HG02623 (cell line): ENCODE data around the gene STAG1.
"Not testable (repeated sequence)": the region's sequence is repeated elsewhere in the genome, so short reads cannot be mapped to it uniquely, and the experiment has no call there.

ENCODE experiments used
- ATAC-seq: cut with Tn5 transposase; IDR thresholded peaks from one replicate; pipeline ENCODE4 v1.9.1; 2021; ENCODE audit warnings: moderate library complexity; ENCODE audit not compliant: unreplicated experiment

The STAG1 gene

DNA sequence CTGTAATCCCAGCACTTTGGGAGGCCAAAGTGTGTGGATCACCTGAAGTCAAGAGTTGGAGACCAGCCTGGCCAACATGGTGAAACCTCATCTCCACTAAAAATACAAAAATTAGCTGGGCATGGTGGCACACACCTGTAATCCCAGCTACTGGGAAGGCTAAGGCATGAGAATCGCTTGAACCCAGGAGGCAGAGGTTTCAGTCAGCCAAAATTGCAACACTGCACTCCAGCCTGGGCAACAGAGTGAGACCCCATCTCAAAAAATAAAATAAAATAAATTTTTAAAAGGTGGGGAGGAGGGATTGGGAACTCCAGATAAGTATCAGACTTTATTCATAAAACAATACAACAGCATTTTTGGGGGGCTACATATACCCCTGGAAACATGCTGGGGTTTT lies 42.4 kb downstream of the STAG1 start:
- not testable (repeated sequence) for ATAC-seq

DNA sequence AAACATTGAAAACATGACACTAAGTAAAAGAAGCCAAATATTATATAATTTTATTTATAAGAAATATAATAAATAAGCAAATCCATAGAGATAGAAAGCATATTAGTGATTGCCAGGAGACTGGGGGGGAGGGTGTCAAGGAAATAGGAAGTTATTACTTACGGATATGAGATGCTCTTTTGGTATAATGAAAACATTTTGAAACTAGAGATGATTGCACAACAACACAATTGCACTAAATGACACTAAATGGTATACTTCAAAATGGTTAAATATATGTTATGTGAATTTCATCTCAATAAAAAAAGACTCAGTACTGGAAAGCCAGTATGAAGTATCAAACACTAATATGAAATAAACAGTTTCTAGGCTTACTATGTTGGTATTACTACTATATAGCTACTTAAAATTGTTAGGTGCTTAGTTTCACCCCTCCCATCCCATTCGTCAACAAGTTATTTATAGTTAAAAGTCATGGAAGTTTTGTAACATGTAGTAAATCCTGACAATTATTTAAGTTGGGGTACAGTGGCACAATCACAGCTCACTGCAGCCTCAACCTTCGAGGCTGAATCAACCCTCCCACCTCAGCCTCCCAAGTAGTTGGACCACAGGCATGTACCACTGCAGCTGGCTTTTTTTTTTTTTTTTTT lies 43.7 kb downstream of the STAG1 start:
- no peak for ATAC-seq

DNA sequence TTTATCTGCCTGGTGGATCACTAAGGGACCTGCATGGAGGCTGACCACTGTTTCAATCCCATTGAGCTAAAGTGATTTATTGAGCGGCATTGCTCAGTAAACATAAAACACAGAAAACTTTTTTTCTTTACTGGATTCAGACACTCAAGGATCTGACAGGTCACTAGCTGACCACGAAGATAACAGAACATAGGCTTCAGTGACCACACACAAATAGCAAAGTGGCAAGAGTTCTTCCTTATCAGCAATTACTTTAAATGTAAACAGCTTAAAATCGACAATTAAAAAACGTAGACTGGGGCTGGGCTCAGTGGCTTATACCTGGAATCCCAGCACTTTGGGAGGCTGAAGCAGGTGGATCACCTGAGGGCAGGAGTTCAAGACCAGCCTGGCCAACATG lies 48.7 kb downstream of the STAG1 start:
- no peak for ATAC-seq

DNA sequence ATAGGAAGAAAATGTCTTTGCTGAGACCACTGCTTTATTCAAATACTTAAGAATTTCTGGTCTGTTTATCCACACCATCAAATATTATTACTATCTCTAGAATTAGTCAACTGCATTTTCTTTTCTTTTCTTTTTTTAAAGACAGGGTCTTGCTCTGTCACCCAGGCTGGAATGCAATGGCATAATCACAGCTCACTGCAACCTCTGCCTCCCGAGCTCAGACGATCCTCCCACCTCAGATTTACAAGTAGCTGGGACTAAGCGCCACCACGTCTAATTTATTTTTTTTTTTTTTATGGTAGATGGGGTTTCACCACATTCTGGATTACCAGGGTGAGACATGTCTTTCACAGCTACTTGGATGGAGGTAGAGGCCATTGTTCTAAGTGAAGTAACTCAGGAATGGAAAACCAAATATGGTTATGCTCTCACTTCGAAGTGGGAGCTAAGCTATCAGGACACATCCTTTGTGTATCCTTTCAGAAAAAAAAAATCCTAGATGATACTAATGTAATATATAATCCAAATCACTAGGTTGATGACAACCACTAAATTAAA lies 52.8 kb downstream of the STAG1 start:
- no peak for ATAC-seq

DNA sequence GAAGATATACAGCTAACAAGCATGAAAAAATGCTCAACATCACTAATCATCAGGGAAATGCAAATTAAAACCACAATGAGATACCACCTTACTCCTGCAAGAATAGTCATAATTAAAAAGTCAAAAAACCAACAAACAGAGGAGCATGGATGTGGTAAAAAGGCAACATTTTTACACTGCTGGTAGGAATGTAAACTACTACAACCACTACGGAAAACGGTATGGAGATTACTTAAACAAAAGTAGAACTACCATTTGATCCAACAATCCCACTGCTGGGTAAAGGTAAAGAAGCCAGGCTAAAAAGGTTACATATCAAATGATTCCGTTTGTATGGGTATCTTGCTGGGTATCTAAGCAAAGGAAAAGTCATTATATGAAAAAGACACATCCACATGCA lies 53.8 kb downstream of the STAG1 start:
- ATAC-seq = no peak

DNA sequence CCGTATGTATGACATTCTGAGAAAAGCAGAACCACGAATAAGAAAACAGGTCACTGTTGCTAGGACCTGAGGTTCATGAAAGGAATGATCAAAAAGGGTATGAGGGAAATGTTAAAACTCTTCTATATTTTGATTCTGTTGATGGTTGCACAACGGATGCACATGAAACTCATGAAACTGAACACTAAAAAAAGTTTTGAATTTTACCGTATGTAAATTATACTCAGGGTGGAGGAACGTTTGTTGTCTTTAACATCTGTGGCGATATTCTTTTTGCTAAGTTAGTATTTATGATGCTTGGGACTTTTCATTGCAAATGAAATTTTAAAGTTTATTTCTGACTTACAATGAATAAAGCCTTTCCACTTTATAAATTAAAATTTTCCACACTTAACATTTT lies 55.4 kb downstream of the STAG1 start:
- ATAC-seq = no peak

DNA sequence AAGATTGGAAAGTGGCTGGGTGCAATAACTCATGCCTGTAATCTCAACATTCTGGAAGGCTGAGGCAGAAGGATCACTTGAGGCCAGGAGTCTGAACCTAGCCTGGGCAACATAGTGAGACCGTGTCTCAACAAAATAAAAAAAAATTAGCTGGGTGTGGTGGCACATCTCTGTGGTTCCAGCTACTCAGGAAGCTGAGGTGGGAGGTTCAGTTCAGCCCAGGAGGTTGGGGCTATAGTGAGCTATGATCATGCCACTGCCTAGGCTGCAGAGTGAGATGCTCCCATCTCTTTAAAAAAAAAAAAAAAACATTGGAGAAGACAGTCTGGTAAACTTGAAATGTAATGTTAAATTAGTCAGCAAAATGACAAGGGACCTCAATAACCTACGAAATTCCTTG lies 57.9 kb downstream of the STAG1 start:
- ATAC-seq = no peak

DNA sequence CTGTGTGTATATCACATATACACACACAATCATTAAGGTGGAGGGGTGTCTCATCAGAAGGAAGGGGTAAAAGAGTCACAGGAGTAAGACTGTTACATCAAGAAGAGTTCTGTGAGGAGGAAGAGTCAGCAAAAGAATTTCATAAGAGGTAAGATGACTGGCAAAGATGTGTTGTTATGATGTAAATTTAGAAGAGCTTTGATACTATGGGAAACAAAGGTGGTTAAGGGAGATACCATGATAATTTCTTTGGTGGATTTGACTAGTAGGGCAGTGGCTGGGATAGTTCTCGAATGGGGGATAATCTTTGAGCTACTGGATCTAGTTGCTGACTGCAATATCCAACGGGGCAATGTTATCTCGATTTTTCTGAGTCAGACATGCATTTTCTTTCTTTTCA lies 61.6 kb downstream of the STAG1 start:
- ATAC-seq = no peak

DNA sequence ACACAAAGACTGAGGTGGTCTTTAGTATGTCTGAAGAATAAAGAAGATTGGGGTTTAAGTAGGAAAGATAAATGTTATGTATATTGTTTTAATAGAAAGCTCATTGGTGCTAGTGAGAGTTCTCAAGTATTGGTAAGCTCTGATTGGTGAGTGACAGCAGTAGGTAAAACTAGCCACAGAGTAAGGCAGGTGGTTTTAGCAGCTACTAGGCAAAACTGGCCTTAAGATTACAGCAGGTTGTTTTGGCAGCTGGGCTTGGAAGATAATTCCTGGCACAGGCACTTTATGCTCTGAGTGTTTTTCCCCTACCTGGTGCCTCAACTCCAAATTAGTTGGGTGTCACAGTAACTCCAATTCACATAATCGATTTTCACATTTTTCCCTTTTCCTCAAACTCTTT lies 66.3 kb downstream of the STAG1 start:
- no peak for ATAC-seq

DNA sequence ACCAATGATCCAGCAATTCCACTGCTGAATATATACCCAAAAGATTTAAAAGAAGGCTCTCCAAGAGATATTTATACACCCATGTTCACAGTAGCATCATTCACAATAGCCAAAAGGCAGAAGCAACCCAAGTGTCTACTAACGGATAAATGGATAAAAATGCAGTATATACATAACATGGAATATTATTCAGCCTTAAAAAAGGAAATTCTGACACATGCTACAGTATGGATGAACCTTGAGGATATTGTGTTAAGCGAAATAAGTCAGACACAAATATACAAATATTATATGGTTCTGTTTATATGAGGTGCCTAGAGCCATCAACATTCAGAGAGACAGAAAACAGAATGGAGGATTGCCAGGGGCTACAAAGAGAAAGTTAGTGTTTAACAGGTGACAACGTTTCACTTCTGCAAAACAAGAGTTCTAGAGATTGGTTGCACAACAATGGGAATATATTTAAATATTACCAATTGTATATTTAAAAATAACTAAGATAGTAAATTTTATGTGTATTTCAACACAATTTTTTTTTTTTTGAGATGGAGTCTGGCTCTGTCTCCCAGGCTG lies 69.4 kb downstream of the STAG1 start:
- ATAC-seq = no peak

DNA sequence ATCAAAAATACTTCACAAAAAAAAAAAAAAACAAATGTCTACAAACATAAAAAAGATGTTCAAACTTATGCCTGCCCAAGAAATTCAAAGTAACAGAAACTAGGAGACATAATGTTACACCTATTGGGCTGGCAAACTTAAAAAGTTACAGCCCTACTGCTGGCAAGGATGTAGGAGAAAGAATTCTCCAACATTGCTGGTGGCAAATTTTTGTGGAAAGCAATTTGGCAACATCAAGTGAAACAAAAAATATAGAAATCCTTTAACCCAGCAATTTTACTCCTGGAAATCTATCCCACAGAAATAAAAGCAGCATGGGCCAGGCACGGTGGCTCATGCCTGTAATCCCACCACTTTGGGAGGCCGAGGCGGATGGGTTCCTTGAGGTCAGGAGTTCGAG lies 73.2 kb downstream of the STAG1 start:
- ATAC-seq = no peak

DNA sequence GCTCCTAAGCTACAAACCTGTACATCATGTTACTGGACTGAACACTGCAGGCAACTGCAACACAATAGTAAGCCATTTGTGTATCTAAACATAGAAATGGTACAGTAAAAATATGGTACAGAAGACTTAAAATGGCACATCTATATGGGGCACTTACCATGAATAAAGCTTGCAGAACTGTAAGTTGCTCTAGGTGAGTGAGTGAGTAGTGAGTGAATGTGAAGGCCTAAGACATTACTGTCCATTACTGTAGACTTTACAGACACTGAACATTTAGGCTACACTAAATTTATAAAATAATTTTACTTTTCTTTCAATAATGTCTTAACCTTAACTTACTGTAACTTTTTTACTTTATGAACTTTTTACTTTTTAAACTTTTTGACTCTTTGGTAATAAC lies 76.2 kb downstream of the STAG1 start:
- ATAC-seq = no peak

DNA sequence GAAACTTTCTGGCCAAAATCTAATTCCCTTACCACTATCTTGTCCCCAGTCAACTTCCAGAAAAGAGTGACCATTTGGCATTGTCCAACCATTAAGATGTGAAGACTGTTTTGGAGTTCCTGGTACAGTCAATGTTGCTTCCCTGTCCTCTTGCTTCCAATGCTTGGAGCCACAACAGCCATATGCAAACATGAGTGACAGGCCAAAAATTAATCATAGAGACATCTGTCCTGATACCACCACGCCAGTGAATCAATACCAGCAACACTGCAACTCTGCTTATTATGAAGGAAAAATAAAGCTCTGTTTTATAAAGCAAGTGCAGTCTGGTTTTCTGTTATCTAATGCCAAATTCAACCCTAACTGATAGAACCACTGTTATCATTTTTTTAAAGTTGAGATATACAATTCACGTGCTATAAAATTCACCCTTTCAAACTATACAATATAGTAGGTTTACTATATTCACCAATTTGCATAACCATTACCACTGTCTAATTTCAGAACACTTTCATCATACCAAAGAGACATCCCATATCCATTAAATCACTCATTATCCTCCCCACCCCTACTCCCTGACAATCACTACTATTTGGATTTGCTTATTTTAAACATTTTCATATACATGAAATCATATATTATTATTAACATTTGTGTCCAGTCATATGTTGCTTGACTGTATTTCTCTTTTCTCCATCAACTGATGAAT lies 76.9 kb downstream of the STAG1 start:
- no peak for ATAC-seq

DNA sequence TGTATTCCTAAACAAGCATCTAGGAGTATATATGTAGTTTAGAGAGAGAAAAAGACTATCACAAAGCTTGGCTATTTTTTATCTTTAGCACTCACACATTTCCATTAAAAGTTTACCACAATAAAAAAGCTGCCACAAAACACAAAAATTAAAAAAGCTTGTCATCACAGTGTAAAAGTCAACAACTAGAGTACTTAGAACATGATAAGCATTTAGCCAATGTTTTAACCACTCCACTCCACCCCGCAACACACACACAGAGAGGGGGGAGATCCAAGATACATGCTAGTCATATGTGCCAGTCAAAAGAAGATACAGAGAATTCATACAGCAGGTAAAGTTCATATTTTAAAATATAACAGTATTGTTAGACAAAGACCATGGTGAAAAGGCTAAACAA lies 79.7 kb downstream of the STAG1 start:
- no peak for ATAC-seq

DNA sequence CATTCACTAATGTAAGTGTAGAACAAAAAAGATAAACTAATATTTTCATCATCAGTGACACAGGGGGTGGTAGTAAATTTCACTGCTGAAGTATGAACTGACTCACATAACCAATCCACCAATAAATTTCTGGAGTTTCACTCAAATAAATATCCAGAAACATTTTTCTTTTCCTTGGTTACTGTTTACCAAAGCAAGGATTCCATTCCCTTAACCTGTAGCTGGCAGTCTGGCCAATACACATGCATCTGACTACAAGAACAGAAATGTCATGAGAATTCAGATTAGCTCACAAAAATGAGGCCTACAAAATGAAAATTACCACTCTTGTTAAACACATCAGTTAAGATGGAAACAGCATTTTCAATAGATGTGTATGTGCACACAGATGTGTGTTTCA lies 80.3 kb downstream of the STAG1 start:
- no peak for ATAC-seq

DNA sequence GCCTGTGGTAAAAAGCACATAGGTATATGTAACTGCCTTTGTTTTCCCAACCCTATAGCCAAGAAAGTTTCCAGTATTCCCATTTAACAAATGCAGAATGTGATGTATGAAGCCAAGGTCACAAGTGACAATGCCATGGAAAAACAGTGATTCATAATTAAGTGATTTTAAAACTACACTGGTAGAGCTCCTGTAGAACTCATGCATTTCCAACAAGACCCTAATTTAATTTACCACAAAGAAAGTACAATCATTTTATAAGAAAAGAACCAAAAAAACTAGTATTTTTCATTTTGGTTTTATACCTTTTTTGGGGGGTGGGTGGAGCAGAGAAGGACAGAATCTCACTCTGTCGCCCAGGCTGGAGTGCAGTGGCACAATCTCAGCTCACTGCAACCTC lies 82.0 kb downstream of the STAG1 start:
- no peak for ATAC-seq

DNA sequence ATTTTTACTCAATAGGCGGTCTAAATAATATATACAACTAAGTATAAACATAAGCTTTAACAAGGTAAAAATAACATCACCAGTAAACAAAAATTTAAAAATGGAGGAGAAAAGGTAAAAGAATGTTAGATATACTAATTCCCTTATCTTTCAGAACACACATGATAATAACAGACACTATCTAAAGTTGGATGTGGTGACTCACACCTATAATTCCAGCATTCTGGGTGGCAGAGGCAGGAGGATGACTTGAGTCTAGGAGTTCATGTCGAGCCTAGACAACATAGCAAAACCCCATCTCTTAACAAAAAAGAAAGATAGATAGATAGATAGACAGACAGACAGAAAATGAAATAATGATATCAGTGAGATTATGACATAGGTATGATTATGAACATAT lies 85.1 kb downstream of the STAG1 start:
- no peak for ATAC-seq

DNA sequence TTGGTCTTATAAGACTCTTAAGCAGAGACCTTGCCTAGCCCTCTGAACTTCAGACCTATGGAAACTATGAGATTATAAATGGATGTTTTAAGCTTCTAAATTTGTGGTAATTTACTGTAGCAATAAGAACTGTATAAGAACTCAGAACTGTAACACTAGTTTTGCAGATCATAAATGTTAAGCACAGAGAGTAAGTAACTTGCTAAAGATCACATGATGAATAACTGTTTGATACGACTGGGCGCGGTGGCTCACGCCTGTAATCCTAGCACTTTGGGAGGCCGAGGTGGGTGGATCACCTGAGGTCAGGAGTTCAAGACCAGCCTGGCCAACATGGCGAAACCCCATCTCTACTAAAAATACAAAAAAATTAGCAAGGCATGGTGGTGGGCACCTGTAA lies 85.9 kb downstream of the STAG1 start:
- not testable (repeated sequence) for ATAC-seq

DNA sequence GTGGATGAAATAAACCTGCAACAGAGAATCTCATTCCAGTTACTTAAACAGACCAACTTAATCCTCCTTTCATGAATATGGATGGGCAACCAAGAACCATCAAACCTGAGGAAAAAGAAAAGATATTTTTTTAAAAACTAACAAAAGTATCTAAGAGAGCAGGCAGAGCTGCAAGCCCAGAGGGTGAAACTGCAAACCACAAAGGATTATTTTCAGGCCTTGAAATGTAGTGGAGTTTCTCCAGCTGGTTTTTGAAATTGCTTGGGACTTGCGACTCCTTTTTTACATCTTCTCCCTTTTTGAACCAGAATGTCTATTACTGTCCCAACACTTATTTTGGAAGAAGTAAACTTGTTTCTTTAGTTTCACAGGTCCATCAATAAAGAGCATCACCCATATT lies 87.4 kb downstream of the STAG1 start:
- no peak for ATAC-seq

DNA sequence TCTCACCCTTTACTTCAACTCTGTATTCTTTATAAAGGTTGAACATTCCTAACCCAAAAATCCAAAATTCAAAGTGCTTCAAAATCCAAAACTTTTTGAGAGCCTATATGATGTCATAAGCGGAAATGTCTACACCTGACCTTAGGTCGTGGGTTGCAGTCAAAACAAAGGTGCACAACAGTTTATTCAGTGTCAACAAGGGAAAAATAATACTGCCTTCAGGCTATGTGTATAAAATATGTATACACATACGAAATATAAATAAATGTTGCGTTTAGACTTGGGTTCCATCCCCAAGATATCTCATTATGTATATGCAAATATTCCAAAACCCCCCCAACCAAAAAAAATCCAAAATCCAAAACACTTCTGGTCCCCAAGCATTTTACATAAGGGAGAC lies 90.9 kb downstream of the STAG1 start:
- no peak for ATAC-seq

DNA sequence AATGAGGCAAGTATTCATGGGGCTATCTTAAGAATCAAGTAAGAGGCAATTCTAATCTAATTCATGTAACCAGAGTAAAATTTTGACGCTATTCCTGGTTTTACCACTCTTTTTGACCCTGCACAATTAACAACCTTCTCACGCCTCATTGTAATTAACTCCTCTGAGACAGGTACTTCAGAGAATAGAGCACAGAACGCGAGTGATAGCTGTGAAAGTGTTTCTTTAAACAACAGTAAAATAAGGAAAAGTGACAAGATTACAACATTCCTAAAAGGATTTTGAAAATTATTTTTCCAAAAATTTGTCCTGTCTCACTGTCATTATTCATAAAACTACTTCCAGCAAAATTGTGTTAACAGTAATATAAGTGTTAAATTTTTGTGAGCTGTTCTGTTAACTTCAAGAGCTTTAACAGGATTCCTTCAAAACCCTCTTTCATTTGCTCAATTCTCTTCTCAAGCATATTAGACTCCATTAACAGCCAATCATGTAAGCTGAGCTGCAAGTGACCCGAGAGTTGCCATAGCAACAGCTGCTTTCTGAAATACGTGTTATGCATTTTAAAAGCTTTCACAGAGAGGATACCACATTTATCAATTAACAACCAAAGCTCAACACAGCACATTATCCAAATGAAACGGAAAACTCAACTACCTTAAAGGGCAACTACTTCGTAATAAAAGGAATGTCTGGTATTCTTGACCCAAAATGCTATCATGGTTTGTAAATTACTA lies 93.1 kb downstream of the STAG1 start:
- no peak for ATAC-seq

DNA sequence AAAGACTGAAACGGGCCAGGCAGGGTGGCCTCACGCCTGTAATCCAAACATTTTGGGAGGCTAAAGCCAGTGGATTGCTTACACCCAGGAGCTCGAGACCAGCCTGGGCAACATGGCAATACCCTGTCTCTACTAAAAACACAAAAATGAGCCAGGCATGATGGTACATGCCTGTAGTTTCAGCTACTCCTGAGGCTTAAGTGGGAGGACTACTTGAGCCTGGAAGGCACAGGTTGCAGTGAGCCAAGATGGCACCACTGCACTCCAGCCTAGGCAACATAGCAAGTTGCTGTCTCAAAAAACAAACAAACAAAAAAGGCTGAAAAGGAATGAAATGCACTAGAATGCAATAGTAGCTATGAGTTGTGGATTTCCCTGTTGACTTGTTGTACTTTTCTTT lies 94.7 kb downstream of the STAG1 start:
- ATAC-seq = no peak
